PC-9 (cell line): Measurements from ENCODE around the gene ULBP1. TPM values are rescaled to one million over a fixed set of nuclear protein-coding genes. Genes with fewer than 3 reads are reported as not detected.
A peak's percentile ranks its signal among the peaks of the same experiment; 100 is the strongest.

Experiments
- BruUV-seq: library from RNA; stranded (reverse); fragments of 400-500 nt; replicated peaks from 2 replicates; lab custom pipeline; 2021; lab: Mats Ljungman, UMichigan
- CTCF ChIA-PET: fragments of 300-600 bp; sonication (Branson Sonifier 250); formaldehyde crosslinking; loops from one replicate; lab custom pipeline; 2022; ENCODE audit warnings: antibody characterized with exemption; lab: Charles Lee
- POLR2A ChIA-PET: fragments of 300-600 bp; sonication (Branson Sonifier 250); formaldehyde crosslinking; loops from one replicate; lab custom pipeline; 2022; ENCODE audit warnings: antibody characterized with exemption; ENCODE audit not compliant: unreplicated experiment; lab: Charles Lee
- DNase-seq, 2 experiments: peaks; one replicate each; pipeline versions ENCODE4 v3.0.0 to v3.0.0-alpha.2; 2015 to 2022; ENCODE audit warnings: mixed read lengths in 1 of 2
- H2AFZ ChIP-seq: fragments of 200-600 bp; sonication (generic); 2 replicates; pipeline ENCODE4 v1.8.1; 2017; ENCODE audit warnings: antibody characterized with exemption
- H3F3A ChIP-seq: fragments of 200-600 bp; sonication (generic); 2 replicates; pipeline ENCODE4 v1.8.1; 2017; ENCODE audit warnings: antibody characterized with exemption, mild to moderate bottlenecking, low read depth; ENCODE audit not compliant: insufficient read depth
- H3K27ac ChIP-seq: fragments of 200-600 bp; sonication (generic); 2 replicates; pipeline ENCODE4 v1.6.1; 2016; ENCODE audit warnings: mixed run types
- H3K27me3 ChIP-seq: fragments of 200-600 bp; sonication (generic); 2 replicates; pipeline ENCODE4 v1.6.1; 2016; ENCODE audit warnings: low read depth, mixed run types; ENCODE audit not compliant: insufficient read depth
- H3K36me3 ChIP-seq: fragments of 200-600 bp; sonication (generic); 2 replicates; pipeline ENCODE4 v1.6.1; 2016; ENCODE audit warnings: low read depth, mixed run types
- H3K4me1 ChIP-seq: fragments of 200-600 bp; sonication (generic); replicated peaks from 2 replicates; pipeline ENCODE4 v1.6.1; 2016; ENCODE audit warnings: mixed run types; ENCODE audit not compliant: insufficient read depth
- H3K4me2 ChIP-seq: fragments of 200-600 bp; sonication (generic); 2 replicates; pipeline ENCODE4 v1.6.1; 2017; ENCODE audit warnings: mixed run types
- H3K4me3 ChIP-seq: fragments of 200-600 bp; sonication (generic); 2 replicates; pipeline ENCODE4 v1.6.1; 2016; ENCODE audit warnings: mixed run types
- H3K79me2 ChIP-seq: fragments of 200-600 bp; sonication (generic); 2 replicates; pipeline ENCODE4 v1.6.1; 2017; ENCODE audit warnings: low read depth, mixed run types
- H3K9me2 ChIP-seq: fragments of 200-600 bp; sonication (generic); 2 replicates; pipeline ENCODE4 v1.8.1; 2017; ENCODE audit warnings: mild to moderate bottlenecking; ENCODE audit not compliant: insufficient read depth
- H3K9me3 ChIP-seq: fragments of 200-600 bp; sonication (generic); 2 replicates; pipeline ENCODE4 v1.8.1; 2016; ENCODE audit warnings: low read depth; ENCODE audit not compliant: insufficient read depth
- H4K20me1 ChIP-seq: fragments of 200-600 bp; sonication (generic); 2 replicates; pipeline ENCODE4 v1.8.1; 2017; ENCODE audit not compliant: insufficient read depth
- CTCF ChIP-seq: fragments of 200-600 bp; sonication (generic); conservative IDR thresholded peaks from 2 replicates; pipeline ENCODE4 v1.6.1; 2017; ENCODE audit warnings: mixed run types, antibody characterized with exemption, mild to moderate bottlenecking, moderate library complexity
- EZH2 ChIP-seq: fragments of 200-600 bp; sonication (generic); IDR thresholded peaks from 2 replicates; pipeline ENCODE4 v1.8.0; 2017; ENCODE audit warnings: antibody characterized with exemption, low read depth
- intact Hi-C: fragments of 100-400 bp; cut with micrococcal nuclease; formaldehyde crosslinking; loops from one replicate; pipeline ENCODE4 v1.10.0; 2022; ENCODE audit not compliant: unreplicated experiment
- total RNA-seq: library from RNA; stranded (reverse); gene quantifications from 2 replicates; pipeline ENCODE4 v1.2.3, GENCODE V29; 2021

The ULBP1 gene
- total RNA-seq, 1 experiment from 2014 or later, result 3.3 TPM

- H3K4me3 ChIP-seq, result peak overlapping the region; percentile 64; the same call in 1 of the 2 replicates
- H2AFZ ChIP-seq, result no peak overlapping the region
- peaks cover 4% of the 10 kb centered on the region for H3K4me1 ChIP-seq
- no peaks in the 10 kb centered on the region for H3K36me3 ChIP-seq
- ChIA-PET POLR2A (no interaction called here), CTCF (interaction anchor here (1.3 kb wide), 1 partner anchor 83 kb away, joined by 3 read pairs; no protein-coding TSS in a partner anchor)
- no peak for DNase-seq
- H3F3A ChIP-seq, result no peaks in the 10 kb centered on the region
- no peaks in the 10 kb centered on the region for H3K79me2 ChIP-seq
- no peaks in the 10 kb centered on the region for H4K20me1 ChIP-seq
- BruUV-seq, result no TSS peak
- peak overlapping the region; percentile 86 for H3K4me2 ChIP-seq
- no peaks in the 10 kb centered on the region for H3K9me3 ChIP-seq
- no peaks in the 10 kb centered on the region for H3K9me2 ChIP-seq
- no peak overlapping the region for H3K27ac ChIP-seq
- no peaks in the 10 kb centered on the region for H3K27me3 ChIP-seq
- TF ChIP-seq EZH2 (no peak), CTCF (no peak)
- intact Hi-C loops, result loop anchor here (2.0 to 5.0 kb wide), 2 partner anchors 59 to 356 kb away; partner anchors contain the start of genes GINM1 and LRP11
These were observed 40.3 kb upstream of the ULBP1 start for GRCh38 chr6:149923327-149923986.

GRCh38 chr6:149924206-149924932, 39.4 kb upstream of the ULBP1 start:
- Histone ChIP-seq H3K9me3 (no peaks in the 10 kb centered on the region), H3K36me3 (no peaks in the 10 kb centered on the region), H3K9me2 (no peaks in the 10 kb centered on the region), H3K4me3 (no peak overlapping the region), H3F3A (no peaks in the 10 kb centered on the region), H3K4me2 (no peak overlapping the region), H4K20me1 (no peaks in the 10 kb centered on the region), H3K27me3 (no peaks in the 10 kb centered on the region), H3K4me1 (peaks cover 4% of the 10 kb centered on the region), H2AFZ (no peak overlapping the region), H3K79me2 (no peaks in the 10 kb centered on the region), H3K27ac (no peak overlapping the region)
- DNase-seq, result no peak
- TF ChIP-seq CTCF (no peak), EZH2 (no peak)
- POLR2A ChIA-PET, result no interaction called here
- CTCF ChIA-PET, result interaction anchor here (0.6 to 1.3 kb wide), 3 partner anchors 59 to 121 kb away, joined by 3 read pairs; no protein-coding TSS in a partner anchor
- no TSS peak for BruUV-seq
- intact Hi-C loops, result loop anchor here (5.0 kb wide), 1 partner anchor 357 kb away; the partner anchor contains the start of gene GINM1

GRCh38 chr6:149924933-149925252, 38.9 kb upstream of the ULBP1 start:
- no peak overlapping the region for H3K4me3 ChIP-seq
- H4K20me1 ChIP-seq, result no peaks in the 10 kb centered on the region
- peaks cover 4% of the 10 kb centered on the region for H3K4me1 ChIP-seq
- ChIA-PET POLR2A (no interaction called here), CTCF (interaction anchor here (1.0 to 1.3 kb wide), 2 partner anchors 59 to 84 kb away, joined by 3 read pairs; no protein-coding TSS in a partner anchor)
- TF ChIP-seq CTCF (no peak), EZH2 (no peak)
- BruUV-seq, result no TSS peak
- no peaks in the 10 kb centered on the region for H3K9me3 ChIP-seq
- no peaks in the 10 kb centered on the region for H3F3A ChIP-seq
- no peak overlapping the region for H3K4me2 ChIP-seq
- H3K27ac ChIP-seq, result no peak overlapping the region
- no peaks in the 10 kb centered on the region for H3K36me3 ChIP-seq
- no peak for DNase-seq
- H3K79me2 ChIP-seq, result no peaks in the 10 kb centered on the region
- intact Hi-C loops, result loop anchor here (5.0 kb wide), 3 partner anchors 203 to 378 kb away; partner anchors contain the start of genes GINM1 and PPIL4
- H2AFZ ChIP-seq, result no peak overlapping the region
- H3K9me2 ChIP-seq, result no peaks in the 10 kb centered on the region
- no peaks in the 10 kb centered on the region for H3K27me3 ChIP-seq
